GM18858 (cell line): ENCODE measurements around the gene PCID2.
"Not testable (repeated sequence)": the region's sequence is repeated elsewhere in the genome, so short reads cannot be mapped to it uniquely, and the experiment has no call there.

Source experiments
- ATAC-seq: cut with Tn5 transposase; IDR thresholded peaks from one replicate; pipeline ENCODE4 v1.9.1; 2021; ENCODE audit not compliant: unreplicated experiment

Gene PCID2

DNA sequence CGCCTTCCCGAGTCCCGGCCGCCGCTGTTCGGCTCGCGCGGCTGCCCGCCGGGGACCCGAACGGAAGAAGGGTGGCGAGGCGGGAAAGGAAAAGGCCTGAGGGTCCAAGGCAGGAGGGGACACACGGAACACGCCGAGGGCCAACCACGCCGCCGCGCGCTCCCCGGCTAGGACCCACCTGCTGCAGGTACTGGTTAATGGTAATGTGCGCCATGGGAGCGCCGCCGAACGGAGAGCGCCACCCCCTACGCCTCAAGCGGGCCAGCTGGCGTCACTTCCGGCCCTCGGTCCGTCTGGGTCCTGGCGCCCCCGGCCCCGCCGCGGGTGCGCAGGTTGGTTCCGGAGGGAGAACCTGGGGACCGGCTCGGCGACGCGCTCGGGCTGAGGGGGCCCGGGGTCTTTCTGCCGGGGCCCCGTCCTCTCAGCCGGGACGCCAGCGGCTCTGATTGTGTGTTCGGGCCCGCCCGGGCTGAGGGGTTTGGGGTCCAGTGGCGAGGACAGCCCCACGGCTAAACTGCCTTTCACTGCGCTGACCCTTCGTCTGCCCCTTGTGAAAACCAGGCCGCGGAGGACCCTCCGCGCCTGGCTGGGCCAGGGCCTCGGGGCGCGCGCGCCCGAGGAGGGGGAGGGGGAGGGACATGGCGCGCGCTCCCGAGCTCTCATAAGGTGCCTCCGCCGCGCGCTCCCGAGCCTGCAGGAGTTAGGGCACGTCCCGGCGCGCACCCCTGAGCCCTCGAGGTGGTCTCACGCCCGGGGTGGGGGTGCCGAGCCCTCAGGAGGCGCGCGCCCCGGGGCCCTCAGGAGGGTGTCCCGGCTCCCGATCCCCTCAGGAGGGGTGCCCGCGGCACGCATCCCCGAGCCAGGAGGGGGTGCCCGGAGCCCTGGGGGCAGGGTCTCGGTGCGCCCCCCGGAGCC lies at the start of gene PCID2:
Gene PCID2 (minus strand): TSS at position 249 of the 915 bp plus-strand sequence. CDS start 35 bp downstream, at position 214.
- peak; percentile 59 for ATAC-seq

DNA sequence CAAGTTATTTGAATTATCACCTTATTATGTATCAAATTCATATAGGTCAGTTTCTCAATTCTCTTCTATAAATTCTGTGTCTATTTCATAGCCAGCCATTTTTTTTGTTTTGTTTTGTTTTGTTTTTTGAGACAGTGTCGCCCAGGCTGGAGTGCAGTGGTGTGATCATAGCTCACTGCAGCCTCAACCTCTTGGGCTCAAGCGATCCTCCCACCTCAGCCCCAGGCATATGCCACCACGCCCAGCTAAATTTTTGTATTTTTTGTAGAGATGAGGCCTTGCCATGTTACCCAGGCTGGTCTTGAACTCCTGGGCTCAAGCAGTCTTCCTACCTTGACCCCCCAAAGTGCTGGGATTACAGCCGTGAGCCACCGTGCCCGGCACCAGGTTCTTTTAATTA lies 49.4 kb upstream of the PCID2 start:
- not testable (repeated sequence) for ATAC-seq

DNA sequence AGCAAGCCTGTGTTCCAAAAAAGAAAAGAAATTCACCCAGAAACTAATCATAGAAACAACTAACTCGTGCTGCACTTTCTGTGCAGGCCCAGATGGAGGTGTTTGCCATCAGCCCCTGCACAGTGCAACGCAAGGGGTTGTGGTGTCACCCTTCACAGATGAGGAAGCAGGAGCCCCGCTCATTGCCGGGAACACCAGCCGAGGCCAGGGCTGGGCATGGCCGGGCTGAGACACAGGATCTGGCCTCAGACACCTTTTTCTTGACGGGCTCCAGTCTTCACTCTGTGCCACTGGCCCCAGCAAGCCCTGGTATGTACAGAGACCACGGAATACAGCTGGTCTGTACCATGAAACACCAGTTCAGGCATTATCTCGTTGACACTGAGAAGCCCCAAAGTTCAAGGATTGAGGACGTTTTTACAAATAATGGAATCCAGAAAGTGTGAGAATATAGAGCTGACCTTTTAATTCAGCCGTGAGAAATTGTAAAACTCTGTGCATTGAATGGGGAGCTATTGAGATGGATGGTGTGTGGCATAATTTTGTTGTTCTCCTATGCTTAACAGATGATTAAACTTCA lies 44.1 kb upstream of the PCID2 start:
- no peak for ATAC-seq

DNA sequence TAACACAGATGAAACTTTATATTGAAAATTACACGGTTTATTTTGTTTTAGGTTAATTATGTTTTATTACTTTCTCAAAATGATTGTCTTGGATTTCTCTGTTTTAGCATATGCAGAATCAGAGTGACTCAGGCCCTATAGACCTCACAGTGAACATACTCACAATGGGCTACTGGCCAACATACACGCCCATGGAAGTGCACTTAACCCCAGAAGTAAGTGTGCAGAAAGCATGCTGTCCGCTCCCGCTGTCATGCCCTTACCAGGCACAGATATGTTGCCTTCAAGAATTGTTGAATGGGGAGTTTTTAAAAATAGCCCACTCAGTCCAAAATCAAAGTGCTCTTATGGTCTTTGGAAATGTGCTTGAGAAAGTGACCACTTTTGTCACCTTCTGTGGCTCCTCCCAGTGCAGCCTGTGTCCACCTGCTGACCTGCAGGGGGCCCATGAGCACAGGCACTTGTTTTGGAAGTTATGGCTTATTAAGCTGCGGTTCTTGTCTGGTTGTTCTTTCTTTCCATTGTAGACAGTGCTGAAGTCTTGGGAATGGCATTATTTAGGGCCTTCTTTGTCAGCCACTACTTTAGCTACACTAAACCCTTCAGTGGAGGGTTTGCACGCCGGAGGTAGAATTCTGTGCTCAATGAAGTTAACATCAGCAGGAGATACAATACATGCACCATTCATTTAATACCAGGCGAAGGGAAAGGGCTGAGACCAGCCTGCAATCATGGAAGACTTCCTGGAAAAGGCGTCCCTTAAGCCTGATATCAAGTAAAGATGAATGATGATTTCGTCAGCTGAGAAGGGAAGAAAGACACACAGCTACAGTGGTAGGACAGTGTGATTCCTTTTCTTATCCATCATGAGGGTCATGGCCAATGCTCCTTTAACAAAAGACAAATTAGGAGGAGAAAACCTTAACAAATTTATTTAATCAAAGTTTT lies 37.7 kb upstream of the PCID2 start:
- ATAC-seq: no peak

DNA sequence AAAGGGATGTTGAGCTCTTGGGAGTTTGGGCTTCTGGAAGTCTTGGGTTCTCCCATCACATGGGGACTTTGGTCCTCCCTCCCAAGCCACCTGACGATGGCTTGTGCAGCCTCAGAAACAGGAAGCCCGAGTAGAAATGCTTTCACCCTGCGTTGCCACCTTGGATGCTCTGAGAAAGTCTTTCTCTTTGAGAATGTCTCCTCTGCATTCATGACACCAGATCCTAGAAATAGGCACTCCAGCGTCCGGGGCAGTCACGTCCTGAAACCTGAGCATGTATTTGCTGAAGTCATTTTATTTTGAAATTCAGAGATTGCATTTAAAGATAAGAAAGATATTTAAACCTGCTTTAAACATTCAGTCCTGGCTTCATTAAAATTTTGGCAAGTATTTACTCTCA lies 35.4 kb upstream of the PCID2 start:
- no peak for ATAC-seq

DNA sequence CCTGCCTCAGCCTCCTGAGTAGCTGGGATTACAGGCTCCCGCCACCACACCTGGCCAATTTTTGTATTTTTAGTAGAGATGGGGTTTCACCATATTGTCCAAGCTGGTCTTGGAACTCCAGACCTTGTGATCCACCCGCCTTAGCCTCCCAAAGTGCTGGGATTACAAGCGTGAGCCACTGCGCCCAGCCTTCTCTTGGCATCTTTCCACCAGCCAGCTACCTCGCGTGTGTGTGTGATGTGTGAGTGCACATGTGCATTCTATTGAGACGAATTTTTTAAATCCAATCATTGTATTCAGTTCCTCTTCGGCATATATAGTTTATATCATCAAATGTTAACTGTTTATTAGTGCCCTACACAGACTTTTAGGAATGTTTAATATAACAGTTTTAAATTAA lies 33.2 kb upstream of the PCID2 start:
- not testable (repeated sequence) for ATAC-seq

DNA sequence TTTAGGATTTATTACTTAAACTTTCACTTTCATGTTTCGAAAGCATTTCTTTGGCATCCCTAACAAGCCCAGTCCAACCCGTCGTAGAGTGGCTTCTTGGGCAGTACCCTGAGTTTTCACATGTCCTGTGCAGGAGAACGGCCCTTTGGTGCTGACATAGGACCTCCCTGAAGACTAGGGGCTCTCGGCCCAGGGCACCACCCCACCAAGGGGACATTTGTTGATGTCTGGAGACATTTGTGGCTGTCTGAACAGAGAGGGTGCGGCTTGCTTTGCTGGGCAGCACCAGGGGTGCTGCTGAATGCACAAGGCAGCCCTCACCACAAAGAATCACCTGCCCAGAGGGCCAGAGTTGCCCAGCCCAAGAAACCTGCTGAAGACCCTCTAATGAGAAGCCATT lies 31.5 kb upstream of the PCID2 start:
- ATAC-seq: no peak

DNA sequence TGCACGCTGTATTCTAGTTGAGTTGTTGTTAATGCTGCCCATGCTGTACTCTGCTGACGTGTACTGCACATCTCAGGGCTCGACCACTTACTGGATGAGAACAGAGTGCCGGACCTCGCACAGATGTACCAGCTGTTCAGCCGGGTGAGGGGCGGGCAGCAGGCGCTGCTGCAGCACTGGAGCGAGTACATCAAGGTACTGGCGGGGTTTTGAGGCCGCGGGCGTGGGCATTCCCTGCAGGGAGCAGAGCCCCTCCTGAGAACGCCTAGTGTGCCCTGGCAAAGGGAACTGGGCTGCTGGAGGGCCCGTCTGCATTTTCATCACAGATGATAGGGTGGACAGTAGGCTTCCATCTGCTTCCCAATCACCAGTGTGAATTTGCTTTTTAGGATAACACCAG lies 30.9 kb upstream of the PCID2 start:
- ATAC-seq: no peak

DNA sequence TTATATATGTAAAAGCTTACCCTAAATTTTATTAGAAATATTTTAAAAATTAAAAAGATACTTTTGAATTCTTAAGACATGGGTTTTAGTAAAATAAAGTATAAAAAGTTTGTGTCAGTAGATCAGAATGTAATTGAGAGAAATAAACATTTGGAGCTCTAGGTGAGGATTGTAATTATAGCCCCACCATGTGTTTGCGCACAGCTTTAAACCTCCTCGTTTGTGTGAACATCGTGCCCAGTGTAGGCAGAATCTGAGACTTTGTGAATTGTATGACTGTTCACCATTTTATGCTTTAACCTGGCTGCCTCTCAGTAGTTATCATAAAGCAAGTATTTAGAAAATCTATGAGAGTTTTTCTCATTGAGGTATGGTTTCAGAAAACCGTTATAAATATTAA lies 30.1 kb upstream of the PCID2 start:
- no peak for ATAC-seq

DNA sequence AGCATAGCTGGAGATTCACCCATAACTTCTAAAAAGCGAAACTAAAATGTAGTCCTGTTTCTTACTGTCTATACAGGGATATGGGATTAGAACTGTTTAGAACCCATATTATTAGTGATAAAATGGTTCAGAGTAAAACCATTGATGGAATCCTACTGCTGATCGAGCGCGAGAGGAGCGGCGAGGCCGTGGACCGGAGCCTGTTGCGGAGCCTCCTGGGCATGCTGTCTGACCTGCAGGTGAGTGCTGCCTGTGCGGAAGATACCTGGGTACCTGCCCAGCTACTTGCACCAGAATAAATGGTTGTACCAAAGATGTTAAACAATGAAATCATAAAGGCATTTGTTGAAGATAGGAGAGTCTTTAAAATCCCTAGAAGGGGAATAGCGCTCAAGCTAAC lies 24.6 kb upstream of the PCID2 start:
- ATAC-seq: no peak

DNA sequence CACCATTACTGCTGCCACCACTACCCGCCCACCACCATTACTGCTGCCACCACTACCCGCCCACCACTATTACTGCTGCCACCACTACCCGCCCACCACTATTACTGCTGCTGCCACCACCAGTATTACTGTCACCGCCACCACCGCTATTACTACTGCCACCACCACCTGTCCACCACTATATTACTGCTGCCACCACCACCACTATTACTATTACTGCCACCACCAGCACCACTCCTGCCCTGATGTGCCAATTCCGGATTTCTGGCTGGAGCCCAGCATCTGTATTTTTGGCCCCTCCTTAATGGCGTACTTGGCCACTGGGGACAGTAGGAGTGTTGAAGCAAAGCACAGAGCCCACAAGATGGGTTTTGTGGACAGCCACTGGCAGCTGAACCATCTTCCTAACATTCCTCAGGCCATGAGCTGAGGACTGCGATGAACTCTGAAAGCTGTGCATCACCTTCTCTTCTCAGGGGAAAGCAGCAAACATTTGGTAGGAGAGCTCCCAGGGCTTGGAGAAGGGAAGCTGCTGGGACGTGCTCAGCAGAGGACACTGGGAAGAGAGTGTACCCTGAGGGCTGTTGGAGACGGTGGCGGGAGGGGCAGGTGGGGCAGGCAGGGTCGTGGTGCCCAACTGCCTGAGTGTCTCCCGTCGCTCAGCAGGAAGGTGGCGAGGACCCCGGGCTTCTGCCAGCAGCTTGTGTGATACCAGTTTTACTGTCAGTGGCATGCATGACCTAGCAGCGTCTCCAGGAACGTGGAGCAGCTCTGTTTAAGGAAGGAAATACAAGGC lies 23.9 kb upstream of the PCID2 start:
- ATAC-seq: no peak

DNA sequence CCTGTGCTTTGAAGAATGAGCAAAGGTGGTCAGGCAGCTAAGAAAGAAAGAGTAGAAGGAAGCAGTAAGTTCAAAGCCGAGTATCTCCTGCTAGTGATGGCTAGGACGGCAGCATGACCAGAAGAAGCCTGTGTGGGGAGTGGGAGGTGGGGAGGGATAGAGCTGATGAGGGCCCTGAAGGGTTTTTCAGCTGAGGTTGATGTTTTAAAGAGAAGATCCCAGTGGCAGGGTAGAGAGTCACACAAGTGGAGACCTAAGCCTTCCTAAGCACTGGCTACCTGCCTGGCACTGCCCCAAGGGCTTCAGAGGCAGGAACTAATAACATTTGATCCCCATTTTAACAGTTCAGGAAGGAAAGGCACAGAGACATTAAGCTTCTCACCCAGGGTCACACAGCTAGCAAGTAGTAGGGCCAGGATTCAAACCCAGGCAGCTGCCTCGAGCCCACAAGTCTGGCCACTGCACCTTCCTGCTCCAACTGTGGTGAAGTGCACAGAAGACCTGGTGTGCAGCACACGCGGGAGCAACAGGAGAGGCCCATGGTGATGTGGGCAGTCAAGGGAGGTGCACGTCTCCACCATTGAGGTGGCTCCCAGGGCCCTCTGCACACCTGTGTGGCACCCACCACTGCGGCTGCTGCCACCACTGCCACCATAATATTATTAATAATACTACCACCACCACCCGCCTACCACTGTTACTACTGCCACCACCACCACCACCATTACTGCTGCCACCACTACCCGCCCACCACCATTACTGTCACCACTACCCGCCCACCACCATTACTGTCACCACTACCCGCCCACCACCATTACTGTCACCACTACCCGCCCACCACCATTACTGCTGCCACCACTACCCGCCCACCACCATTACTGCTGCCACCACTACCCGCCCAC lies 23.1 kb upstream of the PCID2 start:
- ATAC-seq: no peak

DNA sequence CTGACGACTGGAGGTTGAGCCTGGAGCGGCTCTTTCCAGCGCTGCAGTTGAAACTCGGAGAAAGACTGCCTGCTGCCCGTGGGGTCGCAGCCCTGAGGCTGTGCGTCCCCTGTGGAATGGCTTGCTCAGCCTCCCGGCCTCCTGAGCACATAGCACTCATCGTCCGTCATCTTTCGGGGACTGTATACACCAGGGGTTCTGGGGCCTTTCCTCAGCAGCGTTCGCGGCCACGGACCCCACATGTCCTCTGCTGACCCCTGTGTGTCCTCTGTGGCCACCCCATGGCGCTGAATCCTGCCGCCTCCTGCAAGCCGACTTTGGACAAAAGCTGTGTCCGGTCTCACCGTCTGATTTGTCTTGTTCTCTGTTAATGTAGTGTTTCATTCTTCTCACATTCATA lies 21.3 kb upstream of the PCID2 start:
- ATAC-seq: no peak

DNA sequence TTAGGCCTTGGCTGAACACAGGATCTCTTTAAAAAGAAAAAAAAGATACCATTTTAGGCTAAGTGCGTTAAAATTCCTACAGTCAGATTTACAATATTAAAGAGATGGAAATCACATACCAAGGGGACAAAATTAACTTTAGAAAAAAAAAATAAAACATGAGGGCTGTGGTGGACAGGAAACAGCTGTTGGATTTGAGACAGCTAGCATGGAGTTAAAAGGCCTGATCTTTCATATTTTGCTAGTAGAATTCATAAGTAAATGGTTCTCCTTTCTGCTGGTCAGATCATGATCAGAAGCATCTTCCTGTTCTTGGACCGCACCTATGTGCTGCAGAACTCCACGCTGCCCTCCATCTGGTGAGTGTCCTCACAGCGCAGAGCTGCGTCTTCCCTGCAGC lies 20.7 kb upstream of the PCID2 start:
- ATAC-seq: no peak

DNA sequence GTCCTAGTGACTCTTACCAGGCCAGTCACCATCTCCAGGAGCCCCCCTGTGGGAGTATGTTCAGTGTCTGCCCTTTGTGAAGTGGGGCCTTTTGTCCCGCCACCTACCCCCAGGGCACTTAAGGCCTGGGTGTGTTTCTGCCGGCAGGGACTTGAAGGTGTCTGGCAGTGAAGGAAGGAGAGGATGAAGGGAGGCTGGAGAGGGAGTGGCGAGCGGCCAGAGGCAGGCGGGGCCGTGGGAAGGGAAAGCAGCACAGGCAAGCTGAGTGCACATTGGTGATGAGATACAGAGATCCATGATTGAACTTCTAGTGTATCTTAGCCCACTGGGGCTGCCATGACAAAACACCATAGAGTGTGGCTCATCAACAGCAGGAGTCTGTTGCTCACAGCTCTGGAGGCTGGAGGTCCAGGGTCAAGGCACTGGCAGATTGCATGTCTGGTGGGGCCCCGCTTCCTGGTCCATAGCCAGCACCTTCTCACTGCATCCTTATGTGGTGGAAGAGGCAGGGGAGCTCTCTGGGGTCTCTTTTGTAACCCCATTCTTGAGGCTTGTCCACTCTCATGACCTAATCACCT lies 18.5 kb upstream of the PCID2 start:
- ATAC-seq: no peak

DNA sequence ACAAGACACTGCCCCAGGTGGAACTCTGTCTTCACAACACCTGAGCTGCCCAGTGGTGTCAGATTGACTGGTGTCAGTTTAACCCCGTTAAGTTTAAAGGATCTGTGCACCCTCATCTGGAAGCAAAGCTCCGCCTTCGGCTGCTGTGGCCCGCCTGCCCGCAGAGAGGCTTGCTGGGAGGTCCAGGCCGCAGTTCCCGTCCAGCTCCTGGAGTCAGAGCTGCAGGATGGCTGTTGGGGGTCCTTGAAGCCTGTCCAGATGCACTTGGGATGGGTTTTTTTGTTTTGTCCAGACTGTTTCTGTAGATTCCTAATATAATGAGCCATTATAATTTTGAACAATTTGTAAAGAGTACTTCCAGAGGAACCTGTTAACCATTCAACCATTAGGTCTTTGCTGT lies 17.0 kb upstream of the PCID2 start:
- ATAC-seq: no peak

DNA sequence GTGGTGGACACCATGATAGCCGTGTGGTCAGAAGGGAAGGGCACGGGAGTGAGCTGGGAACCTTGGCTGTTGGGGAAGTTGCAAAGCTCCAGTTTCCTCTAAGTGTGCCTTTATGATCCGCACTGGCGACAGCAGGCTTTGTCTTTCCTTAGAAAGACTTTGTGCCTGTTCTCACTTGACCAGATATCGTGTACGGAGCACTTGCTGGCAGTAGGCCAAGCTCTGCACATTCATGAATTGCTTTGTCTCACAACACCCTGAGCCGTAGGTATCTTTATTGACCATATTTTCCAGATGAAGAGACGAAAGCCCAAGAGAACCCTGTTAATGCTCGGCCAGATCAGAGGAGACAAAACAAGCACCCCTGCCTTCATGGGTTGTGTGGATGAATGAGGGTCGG lies 16.0 kb upstream of the PCID2 start:
- ATAC-seq: no peak

DNA sequence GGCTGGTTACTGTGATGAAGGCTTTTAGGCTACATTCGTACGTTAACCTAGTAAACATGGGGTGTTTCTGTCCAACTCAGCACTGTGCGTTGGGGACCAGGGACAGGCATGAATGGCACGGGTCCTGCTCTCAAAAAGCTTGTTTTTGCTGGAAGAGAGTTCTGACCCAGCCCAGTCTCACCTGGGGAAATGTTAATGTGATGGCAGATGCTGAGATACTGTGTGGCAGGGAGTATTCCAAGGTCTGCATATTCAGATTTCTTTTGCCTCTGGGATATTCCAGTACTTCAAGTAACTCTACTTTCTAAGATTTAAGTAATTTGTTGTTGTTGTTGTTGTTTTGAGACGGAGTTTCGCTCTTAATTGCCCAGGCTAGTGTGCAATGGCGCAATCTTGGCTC lies 14.6 kb upstream of the PCID2 start:
- no peak for ATAC-seq

DNA sequence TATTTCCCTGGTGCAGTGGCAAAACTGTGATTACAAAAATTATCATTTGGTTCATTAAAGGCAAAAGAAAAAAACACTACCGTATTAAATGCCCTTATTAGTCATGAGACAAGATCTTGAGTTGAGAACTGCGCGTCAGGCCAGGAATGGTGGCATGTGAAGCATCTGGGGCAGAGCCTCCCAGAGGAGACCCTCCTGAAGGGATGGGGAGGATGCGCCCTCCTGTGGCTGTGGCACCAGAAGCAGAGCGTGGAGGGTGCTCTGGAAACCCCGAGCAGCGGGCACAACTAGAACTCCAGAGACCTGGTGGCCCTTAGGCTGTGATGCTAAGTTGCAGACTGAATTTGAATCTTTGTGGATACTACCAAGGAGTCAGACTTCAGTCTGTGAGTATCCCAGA lies 12.4 kb upstream of the PCID2 start:
- no peak for ATAC-seq
